Inflammatory macrophage treated with lipopolysaccharide for 4 hours (primary cell): Measurements from ENCODE around the gene CNBP.
"Not testable (repeated sequence)": the region's sequence is repeated elsewhere in the genome, so short reads cannot be mapped to it uniquely, and the experiment has no call there.

Source experiments
- DNase-seq: peaks from one replicate; pipeline ENCODE4 v3.0.0-alpha.2; 2020

CNBP gene

DNA sequence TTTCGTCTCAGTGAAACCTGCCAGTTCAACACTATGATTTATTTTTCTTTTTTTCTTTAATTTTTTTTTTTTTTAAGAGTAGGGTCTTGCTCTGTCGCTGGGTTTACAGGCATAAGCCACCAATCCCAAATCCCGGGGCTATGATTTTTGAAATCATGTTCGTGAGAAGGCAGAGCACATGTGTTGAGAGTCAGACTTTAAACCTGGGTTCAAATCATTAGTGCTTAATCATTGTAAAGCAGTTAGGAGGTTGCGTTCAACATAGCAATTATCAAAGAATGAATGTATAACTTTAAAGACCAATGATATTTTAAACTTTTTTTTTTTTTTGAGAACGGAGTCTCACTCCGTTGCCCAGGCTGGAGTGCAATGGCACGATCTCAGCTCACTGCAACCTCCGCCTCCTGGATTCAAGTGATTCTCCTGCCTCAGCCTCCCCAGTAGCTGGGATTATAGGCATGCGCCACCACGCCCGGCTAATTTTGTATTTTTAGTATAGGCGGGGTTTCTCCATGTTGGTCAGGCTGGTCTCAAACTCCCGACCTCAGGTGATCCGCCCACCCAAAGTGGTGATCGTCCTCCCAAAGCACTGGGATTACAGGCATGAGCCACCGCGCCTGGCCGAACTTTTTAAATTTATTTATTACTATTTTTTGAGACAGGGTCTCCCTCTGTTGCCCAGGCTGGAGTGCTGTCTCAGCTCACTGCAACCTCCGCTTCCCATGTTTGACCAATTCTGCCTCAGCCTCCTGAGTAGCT, 1.3 kb upstream of the CNBP start:
- DNase-seq = not testable (repeated sequence)

DNA sequence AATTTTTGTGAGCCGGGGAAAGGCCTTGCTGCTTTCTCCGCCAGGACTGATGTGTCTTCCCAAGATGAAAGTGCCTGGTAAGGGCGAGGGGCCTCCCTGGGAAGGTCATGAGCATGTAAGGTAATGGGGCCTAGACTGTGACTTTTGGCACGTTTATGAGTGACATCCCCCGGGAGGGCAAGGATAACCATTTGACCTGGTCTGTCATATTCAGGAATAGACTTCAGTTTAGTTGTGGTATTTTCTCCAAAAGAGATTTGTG, 631 bp upstream of the CNBP start:
- DNase-seq = peak; percentile 36

DNA sequence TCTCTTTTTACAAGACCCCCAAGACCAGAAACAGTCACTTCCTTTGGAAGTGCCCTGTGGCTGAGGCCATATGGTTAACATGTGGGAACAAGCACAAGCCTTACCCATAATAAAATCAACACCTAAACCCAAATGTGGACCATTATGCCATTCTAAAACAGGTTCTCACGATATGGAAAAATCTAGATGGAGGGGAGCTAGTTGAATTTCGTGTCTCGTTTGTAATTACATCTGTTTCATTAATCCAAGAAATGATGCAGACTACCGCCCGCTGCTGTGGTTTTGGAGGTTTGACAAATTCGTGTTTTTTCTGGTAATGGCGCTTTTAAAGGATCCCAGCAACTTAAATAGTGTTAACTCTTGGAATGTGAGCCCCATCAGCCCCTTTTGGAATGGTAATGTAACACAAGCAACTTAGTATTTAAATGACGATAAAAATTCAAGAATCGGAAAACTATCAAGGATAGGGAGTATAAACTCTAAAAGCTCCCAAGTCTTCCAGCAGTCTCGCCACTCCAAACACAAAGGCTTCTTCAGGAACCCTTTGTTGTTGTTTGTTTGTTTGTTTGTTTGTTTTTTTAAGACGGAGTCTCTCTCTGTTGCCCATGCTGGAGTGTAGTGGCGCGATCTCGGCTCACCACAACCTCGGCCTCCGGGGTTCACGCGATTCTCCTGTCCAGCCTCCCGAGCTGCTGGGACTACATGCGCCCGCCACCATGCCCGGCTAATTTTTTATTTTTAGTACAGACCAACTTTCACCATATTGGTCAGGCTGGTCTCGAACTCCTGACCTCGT, 1.1 kb downstream of the CNBP start:
- no peak for DNase-seq

DNA sequence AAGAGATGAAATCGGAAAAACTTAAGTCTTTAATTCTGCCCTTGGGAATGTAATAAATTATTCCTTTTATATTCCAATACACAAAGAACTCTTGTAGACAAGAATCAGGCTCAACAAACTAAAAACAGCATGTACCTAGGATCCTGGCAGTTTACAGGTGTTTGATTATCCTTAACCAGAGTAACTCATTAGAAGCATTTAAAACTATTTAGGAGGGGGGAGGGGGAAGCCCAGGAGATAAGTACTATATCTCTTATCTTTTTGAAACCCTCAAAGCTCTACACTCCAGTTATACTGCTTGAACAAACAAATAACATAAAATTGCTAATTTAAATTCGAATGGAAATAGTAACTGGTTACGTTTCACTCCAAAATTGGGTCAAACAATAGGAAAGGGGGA, 1.9 kb downstream of the CNBP start:
- DNase-seq = no peak

DNA sequence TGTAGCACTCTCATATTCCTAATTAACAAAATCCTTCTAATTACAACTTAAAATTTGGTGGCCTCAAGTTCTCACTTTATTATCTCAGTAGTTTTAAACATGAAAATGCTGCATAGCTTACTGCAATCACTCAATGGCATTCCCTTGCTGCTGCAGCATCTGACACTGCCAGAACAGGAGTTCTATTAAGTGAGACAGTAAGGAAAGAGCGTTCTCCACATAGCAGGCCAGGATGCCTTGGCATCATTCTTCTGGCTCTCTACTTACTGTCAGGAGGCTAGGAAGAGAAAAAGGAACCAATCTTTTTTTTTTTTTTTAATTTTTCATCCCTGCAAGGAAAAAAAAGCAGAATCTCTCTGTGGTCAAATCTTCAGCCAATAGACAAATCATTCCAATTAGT, 3.2 kb downstream of the CNBP start:
- DNase-seq = peak; percentile 23

DNA sequence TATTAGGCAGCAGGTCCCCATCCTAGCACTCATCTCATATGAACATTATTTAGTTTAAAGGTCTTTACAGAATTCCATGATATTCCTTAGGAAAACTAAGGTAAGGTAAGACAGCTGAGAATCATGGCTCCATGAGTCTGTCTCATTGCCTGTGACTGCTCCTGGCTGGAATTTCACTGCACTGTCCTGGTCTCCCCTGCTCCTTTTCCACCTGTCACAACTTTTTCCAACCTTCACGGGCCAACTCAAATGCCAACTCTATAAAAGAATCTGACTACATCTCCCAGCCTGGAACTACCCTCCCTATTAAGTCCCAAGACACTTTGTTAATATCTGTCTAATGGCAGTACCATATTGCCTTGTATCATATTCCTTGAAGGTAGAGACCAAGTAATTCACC, 7.6 kb downstream of the CNBP start:
- no peak for DNase-seq

DNA sequence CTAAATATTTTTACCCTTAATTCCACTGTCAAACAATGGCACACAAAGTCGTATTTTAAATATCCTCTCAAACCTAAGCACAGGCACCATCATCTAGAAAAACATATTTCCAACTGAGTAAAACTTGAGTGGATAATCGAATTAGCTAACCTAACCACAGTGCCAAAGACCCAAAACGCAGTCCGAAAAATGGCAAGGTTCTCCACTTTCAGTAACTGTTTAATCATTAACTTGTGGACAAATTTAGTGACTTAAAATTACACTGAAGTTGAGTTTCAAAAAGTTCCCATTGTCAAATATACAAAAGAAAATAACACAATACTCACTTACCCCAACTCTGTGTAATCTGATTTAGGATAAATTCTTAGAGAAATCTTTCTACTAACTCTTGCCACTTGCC, 10.0 kb downstream of the CNBP start:
- DNase-seq = no peak

DNA sequence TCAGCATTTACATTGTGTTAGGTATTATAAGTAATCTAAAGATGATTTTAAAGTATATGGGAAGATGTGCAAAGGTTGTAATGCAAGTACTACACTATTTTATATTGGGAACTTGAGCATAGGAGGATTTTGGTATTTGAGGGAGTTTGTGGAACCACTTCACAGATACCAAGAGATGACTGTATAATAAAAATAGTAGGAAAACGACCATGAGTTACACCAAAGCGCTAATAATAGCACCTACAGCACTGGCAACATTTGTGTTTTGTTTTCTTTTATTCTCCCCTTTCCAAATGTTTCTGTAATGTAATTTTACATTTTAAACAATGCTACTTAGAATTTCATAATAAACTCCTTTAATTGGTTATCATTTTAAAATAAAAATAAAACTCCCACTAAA, 10.5 kb downstream of the CNBP start:
- DNase-seq = no peak

DNA sequence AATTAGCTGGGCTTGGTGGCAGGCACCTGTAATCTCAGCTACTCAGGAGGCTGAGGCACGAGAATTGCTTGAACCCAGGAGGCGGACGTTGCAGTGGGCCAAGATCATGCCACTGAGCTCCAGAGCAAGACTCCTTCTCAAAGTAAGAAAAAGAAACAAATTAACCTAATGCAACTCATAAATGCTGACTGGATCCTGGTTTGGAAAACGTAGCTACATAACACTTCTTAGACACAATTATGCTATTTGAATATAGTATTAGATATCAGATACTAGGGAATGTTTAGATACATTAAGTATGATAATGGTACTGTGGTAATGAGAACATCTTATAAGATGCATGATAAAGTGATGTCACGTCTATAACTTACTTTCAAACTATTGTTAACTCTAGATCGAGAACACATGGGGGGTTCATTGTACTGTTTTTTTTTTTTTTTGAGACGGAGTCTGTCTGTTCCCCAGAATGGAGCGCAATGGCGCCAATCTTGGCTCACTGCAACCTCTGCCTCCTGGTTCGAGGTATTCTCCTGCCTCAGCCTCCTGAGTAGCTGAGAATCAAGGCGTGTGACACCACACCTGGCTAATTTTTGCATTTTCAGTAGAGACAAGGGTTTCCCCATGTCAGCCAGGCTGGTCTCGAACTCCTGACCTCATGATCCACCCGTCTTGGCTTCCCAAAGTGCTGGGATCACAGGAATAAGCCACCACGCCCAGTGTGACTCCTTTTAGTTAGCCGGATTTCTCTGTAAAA, 16.9 kb downstream of the CNBP start:
- DNase-seq = no peak

DNA sequence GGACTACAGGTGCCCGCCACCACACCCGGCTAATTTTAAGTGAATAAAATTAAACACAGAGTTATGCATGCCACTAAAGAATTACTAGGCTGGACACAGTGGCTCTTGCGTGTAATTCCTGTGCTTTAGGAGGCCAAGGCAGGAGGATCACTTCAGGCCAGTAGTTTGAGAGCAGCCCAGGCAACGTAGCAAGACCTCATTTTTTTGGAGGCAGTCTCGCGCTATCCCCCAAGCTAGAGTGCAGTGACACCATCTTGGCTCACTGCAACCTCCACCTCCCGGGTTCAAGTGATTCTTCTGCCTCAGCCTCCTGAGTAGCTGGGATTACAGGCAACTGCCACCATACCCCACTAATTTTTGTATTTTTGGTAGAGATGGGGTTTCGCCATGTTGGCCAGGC, 18.1 kb downstream of the CNBP start:
- DNase-seq = not testable (repeated sequence)

DNA sequence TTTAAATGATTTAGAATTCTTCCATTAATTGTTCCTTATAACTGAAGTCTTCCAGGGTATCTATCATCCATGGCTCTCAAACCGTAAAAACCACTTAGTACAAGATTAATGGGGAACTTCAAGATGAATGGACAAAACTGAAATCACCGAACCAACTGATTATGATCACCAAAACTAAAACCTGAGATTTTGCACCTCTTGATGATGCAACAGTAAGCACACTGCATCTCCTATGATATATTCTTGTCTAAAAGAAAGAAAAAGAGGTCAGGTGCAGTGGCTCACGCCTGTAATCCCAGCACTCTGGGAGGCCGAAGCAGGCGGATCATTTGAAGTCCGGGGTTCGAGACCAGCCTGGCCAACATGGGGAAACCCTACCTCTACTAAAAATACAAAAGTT, 19.2 kb downstream of the CNBP start:
- DNase-seq = no peak

DNA sequence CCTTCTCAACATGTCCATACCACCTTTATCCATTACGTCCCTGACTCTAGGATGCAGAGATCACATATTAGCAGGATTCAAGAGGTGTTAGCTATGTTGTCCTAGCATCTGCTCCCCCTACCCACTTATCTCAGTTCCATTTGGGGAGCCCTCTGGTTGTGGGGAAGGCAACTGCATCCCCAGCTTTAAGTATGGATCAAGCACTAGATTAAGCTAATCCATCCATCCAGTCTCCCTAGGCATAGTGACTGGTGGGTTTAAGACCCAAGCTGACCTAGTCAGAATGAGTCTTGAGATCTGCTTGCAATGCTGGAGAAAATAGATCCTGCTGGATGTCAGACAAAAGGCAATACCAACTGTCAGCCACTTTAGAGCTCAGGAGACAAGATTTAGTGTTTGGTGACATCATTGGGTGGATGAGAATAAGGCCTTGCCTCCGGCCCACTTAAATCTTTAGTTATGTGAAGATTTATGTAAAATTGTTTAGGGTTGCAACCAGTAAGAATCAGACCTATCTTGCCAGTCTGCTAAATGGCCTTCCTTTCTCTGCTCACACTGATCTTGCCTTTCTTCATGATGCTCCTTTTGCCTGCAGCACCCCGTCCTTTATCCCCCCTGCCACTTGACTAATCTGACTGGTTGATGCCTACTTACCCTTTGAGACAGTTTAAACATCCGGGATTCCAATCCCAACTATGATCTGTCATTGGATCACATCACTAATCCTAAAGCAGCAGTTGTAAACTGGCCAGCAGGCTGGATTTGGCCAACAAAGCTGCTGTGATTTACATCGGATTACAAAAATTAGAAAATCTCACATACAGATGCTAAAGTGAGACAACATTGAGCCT, 20.7 kb downstream of the CNBP start:
- no peak for DNase-seq

DNA sequence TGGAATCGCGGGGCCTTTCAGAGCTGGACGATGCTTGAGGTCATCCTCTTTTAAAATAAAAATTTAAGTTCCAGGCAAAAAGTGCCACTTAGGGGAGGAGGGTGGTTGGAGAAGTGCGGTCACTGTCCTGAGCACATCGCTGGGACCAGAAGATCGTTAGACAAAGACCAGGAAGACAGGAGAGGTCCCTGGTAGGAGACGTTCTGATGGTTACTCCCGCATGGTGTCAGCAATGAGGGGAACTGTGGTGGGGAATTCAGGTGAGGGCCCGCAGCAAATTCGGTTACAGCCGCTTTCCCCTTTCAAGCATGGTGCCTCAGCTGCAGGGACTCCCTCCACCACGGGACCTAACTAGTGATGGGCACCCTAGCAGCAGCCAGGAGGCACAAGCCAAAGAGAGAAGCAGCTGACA, 21.8 kb downstream of the CNBP start:
- peak; percentile 10 for DNase-seq

DNA sequence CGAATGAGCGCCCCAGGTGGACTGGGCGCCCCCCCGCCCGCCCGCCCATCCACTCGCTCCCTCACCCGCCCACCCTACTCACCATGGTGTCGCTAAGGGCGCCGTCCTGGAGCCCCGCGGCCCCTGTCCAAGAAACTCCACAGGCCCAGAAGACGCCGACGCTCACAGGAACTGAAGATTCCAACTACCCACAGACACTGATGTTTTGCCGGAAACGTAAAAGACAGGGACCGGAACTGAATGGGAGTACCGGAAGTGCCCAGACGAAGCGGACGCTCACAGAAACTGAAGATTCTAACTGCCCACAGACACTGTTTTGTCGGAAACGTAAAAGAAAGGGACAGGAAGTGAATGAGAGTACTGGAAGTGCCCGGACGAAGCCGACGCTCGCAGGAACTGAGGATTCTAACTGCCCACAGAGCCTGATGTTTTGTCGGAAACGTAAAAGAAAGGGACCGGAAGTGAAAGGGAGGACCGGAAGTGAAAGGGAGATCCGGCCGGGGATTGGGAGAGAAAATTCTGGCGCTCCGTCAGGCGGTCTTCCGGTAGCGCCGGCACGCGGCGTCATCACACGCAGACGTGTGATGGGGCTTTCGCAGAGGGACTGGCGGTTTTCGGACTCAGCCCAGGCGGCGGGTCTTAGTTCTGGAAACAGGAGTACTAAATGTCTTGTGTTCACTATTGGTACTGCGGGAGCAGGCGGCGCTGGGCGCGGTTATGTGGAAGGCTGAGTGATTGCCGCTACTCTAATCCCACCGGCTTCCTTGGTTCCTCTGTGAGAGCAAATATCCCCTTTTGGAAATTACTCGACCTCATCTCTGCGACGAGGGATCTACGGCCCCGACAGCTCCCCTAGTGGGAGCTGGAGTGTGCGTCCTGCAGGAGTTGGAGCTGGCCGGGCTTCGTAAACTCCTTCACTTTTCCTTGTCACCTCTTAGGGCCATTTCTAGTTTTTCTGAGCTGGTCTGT, 22.5 kb downstream of the CNBP start, which contains the start of gene ISY1:
Gene ISY1, minus strand, starts transcription at position 173 of the 969 bp plus-strand sequence. Its CDS starts 88 bp downstream, at position 85.
- peak; percentile 95 for DNase-seq

DNA sequence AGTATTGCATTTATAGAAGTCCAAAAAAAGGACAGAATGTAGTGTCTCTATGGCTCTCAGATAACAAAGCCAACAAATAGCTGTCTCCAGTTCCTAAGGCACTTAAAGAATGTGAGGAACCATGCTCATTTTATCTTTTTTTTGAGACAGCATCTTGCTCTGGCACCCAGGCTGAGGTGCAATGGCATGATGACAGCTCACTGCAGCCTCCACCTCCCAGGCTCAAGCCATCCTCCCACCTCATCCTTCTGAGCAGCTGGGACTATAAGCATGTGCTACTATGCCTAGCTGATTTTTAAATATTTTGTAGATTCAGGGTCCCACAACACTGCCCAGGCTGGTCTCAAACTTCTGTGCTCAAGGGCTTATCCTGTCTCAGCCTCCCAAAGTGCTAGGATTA, 38.9 kb downstream of the CNBP start:
- DNase-seq = no peak

DNA sequence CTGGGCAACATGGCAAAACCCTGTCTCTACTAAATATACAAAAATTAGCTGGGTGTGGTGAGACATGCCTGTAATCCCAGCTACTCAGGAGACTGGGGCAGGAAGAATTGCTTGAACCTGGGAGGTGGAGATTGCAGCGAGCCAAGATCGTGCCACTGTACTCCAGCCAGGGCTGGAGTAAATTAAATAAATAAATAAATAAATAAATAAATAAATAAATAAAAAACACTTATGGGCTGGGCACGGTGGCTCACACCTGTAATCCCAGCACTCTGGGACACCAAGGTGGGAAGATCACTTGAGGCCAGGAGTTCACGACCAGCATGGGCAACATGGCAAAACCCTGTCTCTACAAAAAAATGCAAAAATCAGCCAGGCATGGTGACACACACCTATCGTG, 42.7 kb downstream of the CNBP start:
- DNase-seq = not testable (repeated sequence)

DNA sequence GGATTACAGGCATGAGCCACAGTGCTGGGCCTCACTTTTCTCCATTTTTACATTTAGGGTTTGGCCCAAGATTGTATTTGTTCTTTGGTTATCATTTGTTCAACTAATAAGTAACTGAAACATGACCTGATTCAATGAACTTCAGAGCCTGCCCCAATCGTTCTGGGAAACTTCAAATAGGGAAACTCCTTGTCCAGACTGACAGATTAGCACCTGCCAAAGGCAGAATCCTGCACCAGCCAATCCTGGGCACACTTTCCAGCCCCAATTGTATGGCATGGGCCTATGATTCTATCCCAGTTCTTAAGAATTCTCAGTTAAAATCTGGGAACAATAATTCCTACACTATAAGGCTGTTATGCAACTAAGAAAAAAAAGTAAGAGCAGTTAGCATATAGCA, 43.8 kb downstream of the CNBP start:
- no peak for DNase-seq

DNA sequence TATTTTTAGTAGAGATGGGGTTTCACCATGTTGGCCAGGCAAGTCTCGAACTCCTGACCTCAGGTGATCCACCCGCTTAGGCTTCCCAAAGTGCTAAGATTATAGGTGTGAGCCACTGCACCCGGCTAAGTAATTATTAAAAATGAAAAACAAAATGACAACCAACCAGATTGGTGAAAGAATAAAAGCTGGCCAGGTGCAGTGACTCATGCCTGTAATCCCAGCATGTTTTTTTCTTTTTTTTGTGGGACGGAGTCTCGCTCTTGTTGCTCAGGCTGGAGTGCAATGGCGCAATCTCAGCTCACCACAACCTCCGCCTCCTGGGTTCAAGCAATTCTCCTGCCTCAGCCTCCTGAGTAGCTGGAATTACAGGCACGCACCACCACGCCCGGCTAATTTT, 47.4 kb downstream of the CNBP start:
- not testable (repeated sequence) for DNase-seq

DNA sequence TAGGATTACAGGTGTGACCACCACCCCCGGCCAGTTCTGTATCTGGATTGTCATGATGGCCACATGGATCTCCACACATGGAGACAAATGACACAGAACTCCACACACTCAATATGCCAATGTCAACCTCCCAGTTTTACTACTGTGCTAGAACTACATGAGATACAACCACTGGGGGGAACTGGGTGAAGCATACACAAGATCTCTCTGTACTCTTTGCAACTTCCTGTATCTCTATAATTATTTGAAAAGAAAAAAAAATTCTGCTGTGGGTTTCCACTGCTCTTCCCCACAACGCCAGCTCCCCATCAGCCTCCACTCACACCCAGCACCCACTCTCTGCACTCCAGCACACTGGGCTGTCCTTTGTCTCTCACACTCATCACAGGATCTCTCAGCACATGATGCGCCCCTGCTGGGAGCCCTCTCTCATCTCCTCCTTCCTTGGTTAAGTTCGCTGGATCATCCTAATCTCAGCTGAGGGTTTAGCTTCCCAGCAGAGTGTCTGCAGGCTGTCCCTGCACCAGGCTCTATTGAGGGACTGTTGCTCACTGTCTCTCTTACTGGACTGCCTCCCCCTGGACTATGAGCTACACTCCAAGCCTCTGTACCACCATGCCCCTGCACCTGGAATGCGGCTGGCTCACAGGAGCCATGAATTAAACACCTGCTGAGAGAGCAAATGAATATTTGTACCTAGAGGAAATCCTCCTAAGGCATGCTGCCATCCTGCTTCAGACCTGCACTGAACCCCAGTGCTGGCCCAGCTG, 51.4 kb downstream of the CNBP start:
- no peak for DNase-seq

DNA sequence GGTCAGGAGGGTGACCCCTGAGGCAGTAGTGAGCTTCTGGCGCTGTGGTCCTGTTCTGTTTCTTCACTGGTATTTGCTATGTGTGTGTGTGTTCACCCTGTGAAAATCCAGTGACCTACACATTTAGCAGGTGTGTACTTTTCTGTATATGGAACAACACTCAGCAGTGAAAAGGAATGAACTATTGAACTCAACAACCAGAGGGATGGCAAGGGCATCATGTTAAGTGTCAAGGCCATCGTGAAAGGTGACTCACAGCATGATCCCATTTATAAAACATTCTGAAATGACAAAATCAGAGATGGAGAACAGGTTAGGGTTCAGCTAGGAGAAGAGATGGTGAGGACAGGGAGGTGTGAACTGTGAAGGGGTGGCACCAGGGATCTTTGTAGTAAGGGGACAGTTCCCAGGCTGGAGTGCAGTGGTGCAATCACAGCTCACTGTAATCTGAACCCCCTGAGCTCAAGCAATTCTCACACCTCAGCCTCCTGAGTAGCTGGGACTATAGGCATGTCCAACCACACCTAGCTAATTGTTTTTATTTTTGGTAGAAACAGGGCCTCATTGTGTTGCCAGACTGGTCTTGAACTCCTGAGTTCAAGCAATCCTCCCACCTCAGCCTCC, 52.1 kb downstream of the CNBP start:
- DNase-seq = no peak
